H9 (cell line): Measurements from ENCODE around the gene LKAAEAR1. TPM values are rescaled to one million over a fixed set of nuclear protein-coding genes. Genes with fewer than 3 reads are reported as not detected.

Source experiments
- DNase-seq: peaks from one replicate; pipeline ENCODE4 v3.0.0-alpha.2; 2017
- H2AFZ ChIP-seq: one replicate; pipeline ENCODE4 v1.6.1; 2013; ENCODE audit warnings: mild to moderate bottlenecking, low read length, control low read depth, moderate library complexity
- H2AK5ac ChIP-seq: 2 replicates; pipeline ENCODE4 v1.6.1; 2013; ENCODE audit warnings: low read length, control low read depth, mixed read lengths; ENCODE audit not compliant: insufficient read length
- H2BK120ac ChIP-seq: one replicate; pipeline ENCODE4 v1.6.1; 2013; ENCODE audit warnings: low read depth, mild to moderate bottlenecking, low read length, control low read depth, inconsistent platforms; ENCODE audit not compliant: poor library complexity, severe bottlenecking
- H2BK12ac ChIP-seq: 2 replicates; pipeline ENCODE4 v1.6.1; 2013; ENCODE audit warnings: low read length, control low read depth, mixed read lengths, low read depth; ENCODE audit not compliant: insufficient read length
- H2BK15ac ChIP-seq: 2 replicates; pipeline ENCODE4 v1.6.1; 2013; ENCODE audit warnings: low read depth, low read length, control low read depth
- H2BK20ac ChIP-seq: one replicate; pipeline ENCODE4 v1.6.1; 2013; ENCODE audit warnings: low read depth, mild to moderate bottlenecking, low read length, control low read depth, inconsistent platforms; ENCODE audit not compliant: poor library complexity, severe bottlenecking
- H2BK5ac ChIP-seq: 2 replicates; pipeline ENCODE4 v1.6.1; 2013; ENCODE audit warnings: low read length, control low read depth, mixed read lengths; ENCODE audit not compliant: insufficient read length
- H3K14ac ChIP-seq: 2 replicates; pipeline ENCODE4 v1.6.1; 2013; ENCODE audit warnings: low read length, control low read depth; ENCODE audit not compliant: insufficient read depth
- H3K18ac ChIP-seq: 2 replicates; pipeline ENCODE4 v1.6.1; 2013; ENCODE audit warnings: low read depth, mild to moderate bottlenecking, mixed read lengths, low read length, control low read depth; ENCODE audit not compliant: insufficient read length
- H3K23ac ChIP-seq: 2 replicates; pipeline ENCODE4 v1.6.1; 2013; ENCODE audit warnings: low read length, control low read depth, mixed read lengths, low read depth; ENCODE audit not compliant: insufficient read length
- H3K23me2 ChIP-seq: 2 replicates; pipeline ENCODE4 v1.6.1; 2013; ENCODE audit warnings: low read depth, mild to moderate bottlenecking, mixed read lengths, low read length, control low read depth; ENCODE audit not compliant: insufficient read length, poor library complexity, severe bottlenecking
- H3K27ac ChIP-seq: 2 replicates; pipeline ENCODE4 v1.5.1; 2013; ENCODE audit warnings: low read length, control low read depth, mixed read lengths, low read depth; ENCODE audit not compliant: insufficient read length
- H3K27me3 ChIP-seq: 2 replicates; pipeline ENCODE4 v1.6.1; 2013; ENCODE audit warnings: low read length, control low read depth, inconsistent platforms; ENCODE audit not compliant: insufficient read depth
- H3K4ac ChIP-seq: 2 replicates; pipeline ENCODE4 v1.6.1; 2013; ENCODE audit warnings: low read depth, mild to moderate bottlenecking, control low read depth, inconsistent platforms, low read length, moderate library complexity
- H3K4me1 ChIP-seq: 2 replicates; pipeline ENCODE4 v1.6.1; 2013; ENCODE audit warnings: low read length, control low read depth, inconsistent platforms; ENCODE audit not compliant: insufficient read depth
- H3K4me2 ChIP-seq: 2 replicates; pipeline ENCODE4 v1.6.1; 2013; ENCODE audit warnings: low read length, control low read depth, mixed read lengths; ENCODE audit not compliant: insufficient read length, insufficient read depth
- H3K56ac ChIP-seq: 2 replicates; pipeline ENCODE4 v1.6.1; 2013; ENCODE audit warnings: low read depth, mild to moderate bottlenecking, mixed read lengths, low read length, control low read depth; ENCODE audit not compliant: insufficient read length
- H3K79me1 ChIP-seq: 2 replicates; pipeline ENCODE4 v1.6.1; 2013; ENCODE audit warnings: low read depth, mild to moderate bottlenecking, moderate library complexity, low read length, control low read depth, inconsistent platforms; ENCODE audit not compliant: insufficient read depth, poor library complexity, severe bottlenecking
- H3K79me2 ChIP-seq: 2 replicates; pipeline ENCODE4 v1.6.1; 2013; ENCODE audit warnings: low read length, control low read depth, inconsistent platforms; ENCODE audit not compliant: insufficient read depth
- H3K9ac ChIP-seq: 2 replicates; pipeline ENCODE4 v1.6.1; 2013; ENCODE audit warnings: low read length, control low read depth, mixed read lengths; ENCODE audit not compliant: insufficient read length; ENCODE audit errors: extremely low read depth
- H3K9me3 ChIP-seq: one replicate; pipeline ENCODE4 v1.6.1; 2013; ENCODE audit warnings: low read depth, low read length, inconsistent platforms; ENCODE audit not compliant: control insufficient read depth
- H3T11ph ChIP-seq: one replicate; pipeline ENCODE4 v1.6.1; 2013; ENCODE audit warnings: mild to moderate bottlenecking, low read length, control low read depth, inconsistent platforms
- H4K20me1 ChIP-seq: one replicate; pipeline ENCODE4 v1.6.1; 2013; ENCODE audit not compliant: control insufficient read depth, insufficient read length, insufficient read depth
- H4K5ac ChIP-seq: 2 replicates; pipeline ENCODE4 v1.6.1; 2013; ENCODE audit warnings: low read depth, mild to moderate bottlenecking, mixed read lengths, low read length, control low read depth; ENCODE audit not compliant: insufficient read length
- H4K8ac ChIP-seq: replicated peaks from 2 replicates; pipeline ENCODE4 v1.6.1; 2013; ENCODE audit warnings: low read length, control low read depth, mixed read lengths, low read depth; ENCODE audit not compliant: insufficient read length
- H4K91ac ChIP-seq: 2 replicates; pipeline ENCODE4 v1.6.1; 2013; ENCODE audit warnings: low read depth, mild to moderate bottlenecking, moderate library complexity, mixed read lengths, low read length, control low read depth; ENCODE audit not compliant: insufficient read length
- H3K27ac Mint-ChIP-seq, 3 experiments: 2 replicates in 2 of 3; 3 replicates in 1 of 3; pipeline ENCODE4 v1.8.0; 2020 to 2021; ENCODE audit warnings: mixed read lengths in 3 of 3, mild to moderate bottlenecking in 1 of 3, moderate library complexity in 1 of 3
- H3K27me3 Mint-ChIP-seq: 2 replicates; pipeline ENCODE4 v1.8.0; 2021; ENCODE audit warnings: low read depth, mild to moderate bottlenecking, moderate library complexity, mixed read lengths
- H3K36me3 Mint-ChIP-seq, 3 experiments: 2 replicates in 2 of 3; 3 replicates in 1 of 3; pipeline ENCODE4 v1.8.0; 2020 to 2021; ENCODE audit warnings: low read depth in 3 of 3, mixed read lengths in 3 of 3; ENCODE audit not compliant: insufficient read depth in 1 of 3
- H3K4me1 Mint-ChIP-seq, 2 experiments: 2 replicates each; pipeline ENCODE4 v1.8.0; 2020; ENCODE audit warnings: mixed read lengths in 2 of 2
- H3K4me3 Mint-ChIP-seq, 2 experiments: 2 replicates in 1 of 2; 3 replicates in 1 of 2; pipeline ENCODE4 v1.8.0; 2020 to 2021; ENCODE audit warnings: mild to moderate bottlenecking in 2 of 2, mixed read lengths in 2 of 2, moderate library complexity in 1 of 2
- H3K9me3 Mint-ChIP-seq, 2 experiments: 2 replicates in 1 of 2; 3 replicates in 1 of 2; pipeline ENCODE4 v1.8.0; 2020; ENCODE audit warnings: mild to moderate bottlenecking in 2 of 2, mixed read lengths in 2 of 2, moderate library complexity in 1 of 2
- CTCF ChIP-seq: fragments of 200-600 bp; sonication (generic); conservative IDR thresholded peaks from 3 replicates; pipeline ENCODE4 v1.8.0; 2021; ENCODE audit warnings: antibody characterized with exemption, mild to moderate bottlenecking
- WGBS: extraction: QIAGEN DNeasy Blood & Tissue Kit; methylation state at CpG from one replicate; pipeline ENCODE4 v1.1.7; 2013; ENCODE audit warnings: missing lambda C conversion rate, low lambda C conversion rate, mixed read lengths; ENCODE audit not compliant: insufficient read length; ENCODE audit errors: extremely low coverage; 5-methylcytosine and 5-hydroxymethylcytosine counted together
- total RNA-seq: library from RNA; stranded (reverse); gene quantifications from 2 replicates; pipeline ENCODE4 v1.2.1, GENCODE V29; 2021

LKAAEAR1 gene
- total RNA-seq, 1 experiment from 2014 or later: 0.39 TPM

GRCh38 chr20:64069209-64069613, 15.0 kb downstream of the LKAAEAR1 start:
- DNase-seq: no peak
- WGBS: no CpG with 5 or more reads among the region's 20 CpGs
- no peak overlapping the region for H3K14ac ChIP-seq
- no peak overlapping the region for H2AK5ac ChIP-seq
- H2BK12ac ChIP-seq: no peak overlapping the region
- H3K4me1 ChIP-seq: peaks cover 1% of the 10 kb centered on the region; the same call in 1 of the 2 replicates
- H3K27ac Mint-ChIP-seq: peak overlapping the region in 1 of 3 experiments; percentile 63; a peak in 1 of 7 replicates
- peaks cover 1% of the 10 kb centered on the region for H3K27me3 Mint-ChIP-seq
- no peaks in the 10 kb centered on the region for H3K27me3 ChIP-seq
- no peak overlapping the region for H2BK15ac ChIP-seq
- H3K4me2 ChIP-seq: no peak overlapping the region
- H2BK5ac ChIP-seq: no peak overlapping the region
- H2AFZ ChIP-seq: no peak overlapping the region
- no peak overlapping the region for H4K8ac ChIP-seq
- H4K20me1 ChIP-seq: no peaks in the 10 kb centered on the region
- H3K23ac ChIP-seq: no peak overlapping the region
- H2BK20ac ChIP-seq: no peak overlapping the region
- no peak overlapping the region for H2BK120ac ChIP-seq
- H3K4ac ChIP-seq: no peak overlapping the region
- no peaks in the 10 kb centered on the region for H3K79me1 ChIP-seq
- no peak overlapping the region for H4K5ac ChIP-seq
- no peak overlapping the region for H3T11ph ChIP-seq
- H3K9ac ChIP-seq: no peak overlapping the region
- no peak overlapping the region for H3K27ac ChIP-seq
- no peak for TF ChIP-seq CTCF
- H3K56ac ChIP-seq: no peak overlapping the region
- H3K9me3 Mint-ChIP-seq: no peaks in the 10 kb centered on the region
- no peak overlapping the region for H3K4me3 Mint-ChIP-seq
- no peaks in the 10 kb centered on the region for H3K79me2 ChIP-seq
- no peak overlapping the region for H3K18ac ChIP-seq
- peaks cover 0 to 3% (median 0%) of the 10 kb centered on the region in 3 experiments; a peak in 4 of 7 replicates for H3K36me3 Mint-ChIP-seq
- no peak overlapping the region for H4K91ac ChIP-seq
- H3K23me2 ChIP-seq: no peaks in the 10 kb centered on the region
- no peaks in the 10 kb centered on the region for H3K9me3 ChIP-seq
- H3K4me1 Mint-ChIP-seq: peaks cover 16 to 28% of the 10 kb centered on the region in 2 experiments
